ENCODE measurements around the gene ARHGAP4. TPM values are rescaled to one million over a fixed set of nuclear protein-coding genes. Genes with fewer than 3 reads are reported as not detected.

The ARHGAP4 gene
- total RNA-seq, 1 donor from 2014 or later = 72.2 TPM

GRCh38 chrX:153972368-153973126 is 46.5 kb upstream of the ARHGAP4 start, which contains the start of gene TMEM187:
Gene TMEM187 (plus strand): TSS chrX:153972754. CDS start chrX:153982063, 9,309 bp downstream.
- no peak for TF ChIP-seq CTCF (IDR thresholded peaks at IDR 0.05; ENCODE audit: unreplicated experiment)
- no peaks in the 10 kb centered on the region for H3K9me3 Mint-ChIP-seq (ENCODE audit: unreplicated experiment)
- peak; percentile 74 for DNase-seq (ENCODE audit: low spot score)
- H3K4me3 Mint-ChIP-seq (ENCODE audit: unreplicated experiment) = peak within 1 kb of the TSS; percentile 100
- peaks cover 2% of the 10 kb centered on the region for H3K36me3 Mint-ChIP-seq (ENCODE audit: low read depth, unreplicated experiment)
- peak within 1 kb of the TSS; percentile 100 for H3K27ac Mint-ChIP-seq (ENCODE audit: unreplicated experiment)
- peaks cover 20% of the 10 kb centered on the region for H3K4me1 Mint-ChIP-seq (ENCODE audit: unreplicated experiment)
- H3K27me3 Mint-ChIP-seq (ENCODE audit: unreplicated experiment) = peaks cover 10% of the 10 kb centered on the region

- TF ChIP-seq CTCF (IDR thresholded peaks at IDR 0.05; ENCODE audit: unreplicated experiment) = no peak
- H3K27me3 Mint-ChIP-seq (ENCODE audit: unreplicated experiment) = peaks cover 12% of the 10 kb centered on the region
- H3K4me1 Mint-ChIP-seq (ENCODE audit: unreplicated experiment) = peaks cover 25% of the 10 kb centered on the region
- H3K4me3 Mint-ChIP-seq (ENCODE audit: unreplicated experiment) = peak within 1 kb of the TSS; percentile 100
- peak; percentile 77 for DNase-seq (ENCODE audit: low spot score)
- peak within 1 kb of the TSS; percentile 100 for H3K27ac Mint-ChIP-seq (ENCODE audit: unreplicated experiment)
- H3K36me3 Mint-ChIP-seq (ENCODE audit: low read depth, unreplicated experiment) = peaks cover 3% of the 10 kb centered on the region
- H3K9me3 Mint-ChIP-seq (ENCODE audit: unreplicated experiment) = no peaks in the 10 kb centered on the region
Observed at GRCh38 chrX:153971450-153972367, 45.6 kb upstream of the ARHGAP4 start, which contains the start of gene HCFC1. Gene HCFC1 (minus strand): TSS chrX:153971818. CDS start chrX:153970840, 978 bp downstream.

DNA sequence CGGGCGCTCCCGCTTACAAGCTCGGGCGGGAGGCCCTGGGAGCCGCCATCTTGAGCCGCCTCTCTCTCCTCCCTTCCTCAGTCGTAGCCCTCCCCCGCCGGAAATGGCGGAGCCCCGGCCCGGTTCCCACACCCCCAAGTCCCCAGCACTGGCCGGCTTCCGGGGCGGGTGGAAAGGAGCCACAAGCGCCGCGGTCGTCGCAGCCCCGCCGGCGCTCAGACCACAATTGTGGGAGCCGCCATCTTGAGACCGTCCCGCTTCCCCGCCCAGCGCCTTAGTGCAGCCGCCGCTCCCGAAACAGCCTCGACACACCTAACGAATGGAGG is 45.0 kb upstream of the ARHGAP4 start:
- Mint-ChIP-seq H3K4me3 (ENCODE audit: unreplicated experiment) (peak overlapping the region; percentile 100), H3K4me1 (ENCODE audit: unreplicated experiment) (peaks cover 25% of the 10 kb centered on the region), H3K27ac (ENCODE audit: unreplicated experiment) (peak overlapping the region; percentile 100), H3K36me3 (ENCODE audit: low read depth, unreplicated experiment) (peaks cover 3% of the 10 kb centered on the region), H3K9me3 (ENCODE audit: unreplicated experiment) (no peaks in the 10 kb centered on the region), H3K27me3 (ENCODE audit: unreplicated experiment) (peaks cover 12% of the 10 kb centered on the region)
- no peak for TF ChIP-seq CTCF (IDR thresholded peaks at IDR 0.05; ENCODE audit: unreplicated experiment)
- DNase-seq (ENCODE audit: low spot score) = peak; percentile 72

DNA sequence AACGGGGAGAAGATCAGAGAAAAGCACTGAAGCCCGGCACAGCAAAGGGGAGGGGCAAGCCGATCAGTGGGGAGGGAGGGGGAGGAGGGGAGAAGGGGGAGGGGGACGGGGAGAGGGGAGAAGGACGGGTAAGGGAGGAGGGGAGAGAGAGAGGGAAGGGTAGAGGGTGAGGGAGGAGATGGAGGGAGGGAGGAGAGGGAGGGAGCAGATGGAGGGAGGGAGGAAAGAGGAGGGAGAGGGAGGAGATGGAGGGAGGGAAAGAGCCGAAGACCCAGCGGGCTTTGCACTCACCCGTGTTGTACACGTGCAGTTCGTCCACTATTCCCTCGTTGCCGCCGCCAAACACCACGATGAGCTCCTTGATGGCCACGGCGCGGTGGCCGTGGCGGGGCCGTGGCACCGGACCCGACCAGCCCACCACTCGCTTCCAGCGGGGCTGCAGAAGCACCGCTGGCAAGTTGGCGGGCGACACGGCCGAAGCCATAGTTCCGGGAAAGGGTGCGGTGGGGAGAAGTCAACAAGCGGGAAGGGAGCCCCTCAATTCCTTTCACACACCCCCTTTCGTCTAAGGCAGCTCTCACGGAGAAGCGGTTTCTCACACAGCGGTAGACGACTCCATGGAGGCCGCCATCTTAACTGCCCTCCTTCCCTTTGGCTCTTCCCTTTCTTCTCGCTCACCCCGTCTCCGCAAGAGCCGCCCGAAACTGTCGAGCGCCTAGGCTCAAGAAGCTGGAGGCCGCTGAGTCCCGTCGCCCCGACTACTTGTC is 44.5 kb upstream of the ARHGAP4 start:
- Mint-ChIP-seq H3K27ac (ENCODE audit: unreplicated experiment) (peak overlapping the region; percentile 94), H3K4me3 (ENCODE audit: unreplicated experiment) (peak overlapping the region; percentile 97), H3K4me1 (ENCODE audit: unreplicated experiment) (peaks cover 25% of the 10 kb centered on the region), H3K9me3 (ENCODE audit: unreplicated experiment) (no peaks in the 10 kb centered on the region), H3K36me3 (ENCODE audit: low read depth, unreplicated experiment) (peaks cover 3% of the 10 kb centered on the region), H3K27me3 (ENCODE audit: unreplicated experiment) (peaks cover 12% of the 10 kb centered on the region)
- DNase-seq (ENCODE audit: low spot score) = no peak
- TF ChIP-seq CTCF (IDR thresholded peaks at IDR 0.05; ENCODE audit: unreplicated experiment) = no peak
